ENCODE data around the gene RPAIN. TPM values are rescaled to one million over a fixed set of nuclear protein-coding genes. Genes with fewer than 3 reads are reported as not detected.

RPAIN gene
- polyA plus RNA-seq (2013, experiment 1 of 2): 45.6 TPM
- polyA plus RNA-seq (2013, experiment 2 of 2): 47.2 TPM

- Histone ChIP-seq H3K4me1 (ENCODE audit: insufficient read depth, low read length) (peaks cover 7% of the 10 kb centered on the region; the same call in 1 of the 2 replicates), H3K9ac (ENCODE audit: low read depth, low read length) (peak within 1 kb of the TSS; percentile 96), H3K9me3 (ENCODE audit: insufficient read depth, low read depth, low read length) (no peaks in the 10 kb centered on the region), H3K4me3 (ENCODE audit: low read length) (peak within 1 kb of the TSS; percentile 89), H3K27ac (ENCODE audit: low read depth, low read length) (peak within 1 kb of the TSS; percentile 85), H3K36me3 (ENCODE audit: insufficient read depth, low read length) (peaks cover 65% of the 10 kb centered on the region), H3K27me3 (ENCODE audit: insufficient read depth, low read length) (no peaks in the 10 kb centered on the region)
- WGBS: under 1% methylated on average over 40 of the region's 41 CpGs
Observed at GRCh38 chr17:5419959-5420653, at the start of gene RPAIN. Gene RPAIN (plus strand): TSS chr17:5420182. CDS start chr17:5420211, 29 bp downstream.

DNA sequence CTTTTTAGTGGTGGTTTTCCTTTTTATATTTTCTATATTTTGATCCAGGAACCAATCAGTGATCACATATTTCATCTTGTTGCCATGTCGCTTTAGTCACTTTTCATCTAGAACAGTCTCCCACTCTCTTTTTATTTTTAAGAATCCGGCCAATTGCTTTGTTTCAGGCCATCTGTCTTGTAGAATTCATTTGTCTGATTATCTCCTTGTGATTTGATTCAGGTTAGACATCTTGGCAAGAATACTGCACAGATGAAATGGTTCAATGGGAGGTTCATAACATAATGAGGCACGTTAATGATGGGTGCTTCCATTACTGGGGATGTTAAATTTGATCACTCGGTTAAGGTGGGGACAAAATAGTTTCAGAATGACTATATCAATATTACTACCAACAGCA lies 49.6 kb upstream of the RPAIN start:
- 88% methylated on average over 3 of the region's 4 CpGs for WGBS
- H3K27ac ChIP-seq (ENCODE audit: low read depth, low read length): no peak overlapping the region
- no peaks in the 10 kb centered on the region; the same call in 1 of the 2 replicates for H3K4me1 ChIP-seq (ENCODE audit: insufficient read depth, low read length)
- H3K27me3 ChIP-seq (ENCODE audit: insufficient read depth, low read length): no peaks in the 10 kb centered on the region
- no peaks in the 10 kb centered on the region for H3K9me3 ChIP-seq (ENCODE audit: insufficient read depth, low read depth, low read length)
- peaks cover 73% of the 10 kb centered on the region for H3K36me3 ChIP-seq (ENCODE audit: insufficient read depth, low read length)
- no peak overlapping the region for H3K4me3 ChIP-seq (ENCODE audit: low read length)
- no peak overlapping the region for H3K9ac ChIP-seq (ENCODE audit: low read depth, low read length)

DNA sequence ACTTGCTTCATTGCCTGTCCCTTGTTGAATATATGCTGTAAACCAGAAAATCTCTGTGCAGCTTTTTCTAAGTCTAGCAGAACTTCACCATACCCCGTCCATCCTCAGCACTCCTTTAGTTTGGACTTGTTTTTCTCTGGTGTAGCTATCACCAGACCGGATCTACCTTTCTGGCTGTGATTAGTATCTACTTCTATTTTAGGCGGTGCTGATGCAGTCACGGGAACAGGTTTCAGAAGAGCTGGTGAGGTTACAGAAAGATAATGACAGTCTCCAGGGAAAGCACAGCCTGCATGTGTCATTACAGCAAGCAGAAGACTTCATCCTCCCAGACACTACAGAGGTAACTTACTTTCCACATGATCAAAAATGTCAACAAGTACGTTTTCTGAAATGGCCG lies 46.9 kb upstream of the RPAIN start:
- H3K36me3 ChIP-seq (ENCODE audit: insufficient read depth, low read length): peaks cover 82% of the 10 kb centered on the region
- H3K9ac ChIP-seq (ENCODE audit: low read depth, low read length): no peak overlapping the region
- H3K27me3 ChIP-seq (ENCODE audit: insufficient read depth, low read length): no peaks in the 10 kb centered on the region
- H3K9me3 ChIP-seq (ENCODE audit: insufficient read depth, low read depth, low read length): no peaks in the 10 kb centered on the region
- H3K4me1 ChIP-seq (ENCODE audit: insufficient read depth, low read length): no peaks in the 10 kb centered on the region; the same call in 1 of the 2 replicates
- H3K27ac ChIP-seq (ENCODE audit: low read depth, low read length): no peak overlapping the region
- WGBS: 97% methylated on average over 6 of the region's 6 CpGs
- no peak overlapping the region for H3K4me3 ChIP-seq (ENCODE audit: low read length)

- H3K4me1 ChIP-seq (ENCODE audit: insufficient read depth, low read length): no peaks in the 10 kb centered on the region; the same call in 1 of the 2 replicates
- H3K9ac ChIP-seq (ENCODE audit: low read depth, low read length): no peak overlapping the region
- 95% methylated on average over 3 of the region's 3 CpGs for WGBS
- H3K27me3 ChIP-seq (ENCODE audit: insufficient read depth, low read length): no peaks in the 10 kb centered on the region
- H3K9me3 ChIP-seq (ENCODE audit: insufficient read depth, low read depth, low read length): no peaks in the 10 kb centered on the region
- H3K27ac ChIP-seq (ENCODE audit: low read depth, low read length): no peak overlapping the region
- peaks cover 93% of the 10 kb centered on the region for H3K36me3 ChIP-seq (ENCODE audit: insufficient read depth, low read length)
- no peak overlapping the region for H3K4me3 ChIP-seq (ENCODE audit: low read length)
Observed at GRCh38 chr17:5378566-5379207, 41.3 kb upstream of the RPAIN start.

DNA sequence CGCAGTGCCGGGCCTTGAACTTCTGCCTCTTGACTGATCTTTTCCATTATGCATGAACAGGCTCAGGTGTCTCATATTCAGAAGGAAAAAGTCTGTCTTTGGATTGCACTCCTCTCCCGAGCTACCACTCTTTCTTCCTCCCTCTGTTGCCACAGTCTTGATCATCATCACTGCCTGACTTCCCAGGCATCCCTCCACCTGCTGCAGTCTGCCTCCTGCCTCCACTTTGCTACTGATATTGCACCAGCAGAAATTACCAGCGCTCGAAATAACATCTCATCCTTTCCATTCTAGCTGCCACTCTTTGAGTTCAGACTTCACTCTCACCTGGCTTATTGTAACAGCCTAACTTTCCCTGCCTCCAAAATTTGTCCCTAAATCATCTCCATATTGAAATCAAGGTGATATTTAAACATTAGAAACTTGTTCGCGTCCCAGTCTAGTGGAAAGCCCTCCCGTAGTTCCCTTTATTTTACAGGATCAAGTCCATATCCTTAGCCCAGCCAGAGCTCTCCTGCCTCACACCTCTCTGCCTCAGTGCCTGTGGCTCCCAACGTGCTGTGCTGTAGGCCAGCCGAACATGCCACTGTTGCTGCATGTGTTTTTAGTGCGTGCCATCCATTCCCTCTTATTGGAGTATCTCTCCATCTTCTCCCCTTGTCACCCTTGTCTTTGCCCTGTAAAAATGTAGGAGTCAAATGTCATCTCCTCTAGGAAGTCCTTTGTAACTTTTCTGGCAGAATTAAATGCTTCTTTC lies 40.5 kb upstream of the RPAIN start:
- H3K9me3 ChIP-seq (ENCODE audit: insufficient read depth, low read depth, low read length): no peaks in the 10 kb centered on the region
- no peak overlapping the region for H3K27ac ChIP-seq (ENCODE audit: low read depth, low read length)
- peaks cover 95% of the 10 kb centered on the region for H3K36me3 ChIP-seq (ENCODE audit: insufficient read depth, low read length)
- no peaks in the 10 kb centered on the region; the same call in 1 of the 2 replicates for H3K4me1 ChIP-seq (ENCODE audit: insufficient read depth, low read length)
- no peak overlapping the region for H3K4me3 ChIP-seq (ENCODE audit: low read length)
- WGBS: 88% methylated on average over 11 of the region's 11 CpGs
- no peak overlapping the region for H3K9ac ChIP-seq (ENCODE audit: low read depth, low read length)
- no peaks in the 10 kb centered on the region for H3K27me3 ChIP-seq (ENCODE audit: insufficient read depth, low read length)

GRCh38 chr17:5380491-5381135 lies 39.4 kb upstream of the RPAIN start:
- Histone ChIP-seq H3K27me3 (ENCODE audit: insufficient read depth, low read length) (no peaks in the 10 kb centered on the region), H3K9ac (ENCODE audit: low read depth, low read length) (no peak overlapping the region), H3K9me3 (ENCODE audit: insufficient read depth, low read depth, low read length) (no peaks in the 10 kb centered on the region), H3K4me3 (ENCODE audit: low read length) (no peak overlapping the region), H3K36me3 (ENCODE audit: insufficient read depth, low read length) (peaks cover 98% of the 10 kb centered on the region), H3K4me1 (ENCODE audit: insufficient read depth, low read length) (no peaks in the 10 kb centered on the region), H3K27ac (ENCODE audit: low read depth, low read length) (no peak overlapping the region)
- 94% methylated on average over 7 of the region's 7 CpGs for WGBS

DNA sequence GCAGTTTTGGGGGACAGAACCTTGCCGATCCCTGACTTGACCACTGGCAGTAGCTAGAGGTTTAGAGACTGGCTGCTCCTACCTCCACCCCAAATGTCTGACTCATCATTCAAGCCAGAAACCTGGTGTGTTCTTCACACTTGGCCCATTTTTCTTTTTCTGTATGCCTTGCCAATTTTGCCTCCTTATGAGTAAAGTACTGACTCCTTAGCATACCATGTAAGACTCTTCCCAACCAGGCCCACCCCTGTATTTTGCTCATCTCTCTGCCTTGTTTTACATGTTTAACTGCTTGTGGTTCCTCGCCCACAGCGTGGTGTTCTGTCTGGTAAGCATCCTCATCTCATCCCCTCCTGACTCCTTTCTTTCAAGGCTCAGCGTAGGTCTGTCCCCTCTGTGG lies 38.4 kb upstream of the RPAIN start:
- Histone ChIP-seq H3K9me3 (ENCODE audit: insufficient read depth, low read depth, low read length) (no peaks in the 10 kb centered on the region), H3K36me3 (ENCODE audit: insufficient read depth, low read length) (peaks cover 98% of the 10 kb centered on the region), H3K27me3 (ENCODE audit: insufficient read depth, low read length) (no peaks in the 10 kb centered on the region), H3K27ac (ENCODE audit: low read depth, low read length) (no peak overlapping the region), H3K9ac (ENCODE audit: low read depth, low read length) (no peak overlapping the region), H3K4me3 (ENCODE audit: low read length) (no peak overlapping the region), H3K4me1 (ENCODE audit: insufficient read depth, low read length) (no peaks in the 10 kb centered on the region)
- WGBS: 95% methylated on average over 4 of the region's 4 CpGs

GRCh38 chr17:5391678-5392077 lies 28.3 kb upstream of the RPAIN start:
- Histone ChIP-seq H3K27me3 (ENCODE audit: insufficient read depth, low read length) (no peaks in the 10 kb centered on the region), H3K4me1 (ENCODE audit: insufficient read depth, low read length) (no peaks in the 10 kb centered on the region), H3K9ac (ENCODE audit: low read depth, low read length) (no peak overlapping the region), H3K9me3 (ENCODE audit: insufficient read depth, low read depth, low read length) (no peaks in the 10 kb centered on the region), H3K36me3 (ENCODE audit: insufficient read depth, low read length) (peaks cover 89% of the 10 kb centered on the region), H3K4me3 (ENCODE audit: low read length) (no peak overlapping the region), H3K27ac (ENCODE audit: low read depth, low read length) (no peak overlapping the region)
- WGBS: 95% methylated on average over 5 of the region's 5 CpGs

DNA sequence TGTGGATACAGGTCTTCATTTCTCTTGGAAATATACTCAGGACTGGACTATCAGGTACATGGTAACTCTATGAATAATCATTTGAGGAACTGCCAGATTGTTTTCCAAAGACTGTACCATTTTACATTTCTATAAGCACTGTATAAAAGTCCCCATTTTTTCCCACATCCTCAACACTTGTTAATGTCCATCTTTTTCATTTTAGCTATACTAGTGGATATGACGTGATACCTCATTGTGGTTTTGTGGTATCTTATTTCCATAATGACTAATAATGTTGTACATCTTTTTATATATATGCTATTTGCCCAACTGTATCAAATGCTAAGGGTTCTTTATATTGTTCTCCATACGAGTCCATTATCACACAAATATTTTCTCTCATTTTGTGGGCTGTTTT lies 23.4 kb upstream of the RPAIN start:
- Histone ChIP-seq H3K9me3 (ENCODE audit: insufficient read depth, low read depth, low read length) (no peaks in the 10 kb centered on the region), H3K27ac (ENCODE audit: low read depth, low read length) (no peak overlapping the region), H3K4me1 (ENCODE audit: insufficient read depth, low read length) (no peaks in the 10 kb centered on the region), H3K9ac (ENCODE audit: low read depth, low read length) (no peak overlapping the region), H3K36me3 (ENCODE audit: insufficient read depth, low read length) (peaks cover 94% of the 10 kb centered on the region), H3K4me3 (ENCODE audit: low read length) (no peak overlapping the region), H3K27me3 (ENCODE audit: insufficient read depth, low read length) (no peaks in the 10 kb centered on the region)
- no CpG with 5 or more reads among the region's 2 CpGs for WGBS

GRCh38 chr17:5399767-5400166 lies 20.2 kb upstream of the RPAIN start:
- Histone ChIP-seq H3K36me3 (ENCODE audit: insufficient read depth, low read length) (peaks cover 91% of the 10 kb centered on the region), H3K4me3 (ENCODE audit: low read length) (no peak overlapping the region)
- 80% methylated on average over 6 of the region's 6 CpGs for whole genome bisulfite sequencing

GRCh38 chr17:5405400-5405799 lies 14.6 kb upstream of the RPAIN start:
- 92% methylated on average over 4 of the region's 4 CpGs for WGBS
- no peaks in the 10 kb centered on the region for H3K9me3 ChIP-seq (ENCODE audit: insufficient read depth, low read depth, low read length)
- H3K36me3 ChIP-seq (ENCODE audit: insufficient read depth, low read length): peaks cover 95% of the 10 kb centered on the region
- H3K27ac ChIP-seq (ENCODE audit: low read depth, low read length): no peak overlapping the region
- no peak overlapping the region for H3K4me3 ChIP-seq (ENCODE audit: low read length)
- no peaks in the 10 kb centered on the region for H3K4me1 ChIP-seq (ENCODE audit: insufficient read depth, low read length)
- no peaks in the 10 kb centered on the region for H3K27me3 ChIP-seq (ENCODE audit: insufficient read depth, low read length)
- no peak overlapping the region for H3K9ac ChIP-seq (ENCODE audit: low read depth, low read length)

More at GRCh38 chr17:5399767-5400166, 20.2 kb upstream of the RPAIN start:
- no peaks in the 10 kb centered on the region for H3K9me3 ChIP-seq (ENCODE audit: insufficient read depth, low read depth, low read length)
- H3K27ac ChIP-seq (ENCODE audit: low read depth, low read length): no peak overlapping the region
- H3K9ac ChIP-seq (ENCODE audit: low read depth, low read length): no peak overlapping the region
- H3K27me3 ChIP-seq (ENCODE audit: insufficient read depth, low read length): no peaks in the 10 kb centered on the region
- H3K4me1 ChIP-seq (ENCODE audit: insufficient read depth, low read length): no peaks in the 10 kb centered on the region

Data from HUES64 (cell line).